ENCODE results near the gene DNHD1. TPM values are rescaled to one million over a fixed set of nuclear protein-coding genes. Genes with fewer than 3 reads are reported as not detected.

DNHD1 gene
- total RNA-seq, 1 experiment from 2014 or later: 11.5 TPM

DNA sequence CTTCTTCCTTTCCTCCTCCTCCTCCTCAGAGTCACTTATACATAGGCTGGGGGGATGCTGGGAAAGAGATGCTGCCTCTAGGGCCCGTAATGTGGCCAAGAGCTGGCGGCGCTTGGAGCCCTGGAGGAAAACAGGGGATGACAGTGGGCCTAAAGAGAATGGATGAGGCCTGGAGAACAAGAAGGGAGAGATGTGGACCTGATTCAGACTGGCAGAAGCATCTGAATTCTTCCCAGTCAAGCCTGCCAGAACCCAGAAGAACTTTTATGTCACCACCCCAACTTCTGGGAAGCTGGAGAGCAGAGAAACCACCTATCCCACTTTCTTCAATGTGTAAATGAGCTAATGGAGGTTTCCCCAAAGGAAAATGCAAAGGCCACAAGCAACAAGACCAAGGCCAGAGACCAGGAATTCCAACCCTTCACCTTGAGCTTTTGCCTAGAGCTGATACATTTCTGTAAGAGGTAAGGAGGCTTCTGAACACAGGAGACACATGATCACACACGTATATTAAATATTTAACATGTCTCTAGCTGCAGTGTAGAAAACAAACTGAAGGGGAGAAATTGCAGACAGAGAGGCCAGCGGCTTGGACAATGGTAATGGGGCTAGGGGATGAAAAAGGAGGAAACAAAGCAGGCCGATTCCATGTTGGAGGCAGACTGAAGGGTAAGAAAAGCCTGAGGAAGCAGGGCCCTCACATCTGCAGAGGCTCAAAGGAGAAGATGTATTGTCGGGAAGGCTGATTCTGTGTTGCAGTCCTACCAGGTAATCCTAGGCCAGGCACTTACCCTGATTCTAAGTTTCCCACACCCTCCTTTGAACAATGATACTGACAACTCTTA lies 105.2 kb downstream of the DNHD1 start:
- DNase-seq (ENCODE audit: low spot score): no peak
- ATAC-seq: no peak
- peaks cover 11% of the 10 kb centered on the region for H3K4me1 Mint-ChIP-seq
- TF ChIP-seq, protein P1, sequence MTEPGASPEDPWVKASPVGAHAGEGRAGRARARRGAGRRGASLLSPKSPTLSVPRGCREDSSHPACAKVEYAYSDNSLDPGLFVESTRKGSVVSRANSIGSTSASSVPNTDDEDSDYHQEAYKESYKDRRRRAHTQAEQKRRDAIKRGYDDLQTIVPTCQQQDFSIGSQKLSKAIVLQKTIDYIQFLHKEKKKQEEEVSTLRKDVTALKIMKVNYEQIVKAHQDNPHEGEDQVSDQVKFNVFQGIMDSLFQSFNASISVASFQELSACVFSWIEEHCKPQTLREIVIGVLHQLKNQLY (CRISPR knock-in tag; IDR thresholded peaks at IDR 0.05): no peak
- TF ChIP-seq CREM (CRISPR knock-in tag; IDR thresholded peaks at IDR 0.05) (no peak), SP1 (CRISPR knock-in tag; conservative IDR thresholded peaks at IDR 0.05) (no peak), SMAD4 (CRISPR knock-in tag; IDR thresholded peaks at IDR 0.05) (no peak), TP53 (CRISPR knock-in tag; IDR thresholded peaks at IDR 0.05) (no peak), ZNF317 (CRISPR knock-in tag; IDR thresholded peaks at IDR 0.05; ENCODE audit: borderline replicate concordance, low read depth) (no peak), RELA (CRISPR knock-in tag; IDR thresholded peaks at IDR 0.05; ENCODE audit: borderline replicate concordance) (no peak), ZNF423 (CRISPR knock-in tag; IDR thresholded peaks at IDR 0.05) (no peak), TCF7 (CRISPR knock-in tag; IDR thresholded peaks at IDR 0.05; ENCODE audit: low read depth) (no peak), IRF2 (CRISPR knock-in tag; IDR thresholded peaks at IDR 0.05; ENCODE audit: borderline replicate concordance, low read depth) (no peak)
- TF ChIP-seq, protein P2, sequence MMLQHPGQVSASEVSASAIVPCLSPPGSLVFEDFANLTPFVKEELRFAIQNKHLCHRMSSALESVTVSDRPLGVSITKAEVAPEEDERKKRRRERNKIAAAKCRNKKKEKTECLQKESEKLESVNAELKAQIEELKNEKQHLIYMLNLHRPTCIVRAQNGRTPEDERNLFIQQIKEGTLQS (CRISPR knock-in tag; conservative IDR thresholded peaks at IDR 0.05): no peak
- TF ChIP-seq, protein P3, sequence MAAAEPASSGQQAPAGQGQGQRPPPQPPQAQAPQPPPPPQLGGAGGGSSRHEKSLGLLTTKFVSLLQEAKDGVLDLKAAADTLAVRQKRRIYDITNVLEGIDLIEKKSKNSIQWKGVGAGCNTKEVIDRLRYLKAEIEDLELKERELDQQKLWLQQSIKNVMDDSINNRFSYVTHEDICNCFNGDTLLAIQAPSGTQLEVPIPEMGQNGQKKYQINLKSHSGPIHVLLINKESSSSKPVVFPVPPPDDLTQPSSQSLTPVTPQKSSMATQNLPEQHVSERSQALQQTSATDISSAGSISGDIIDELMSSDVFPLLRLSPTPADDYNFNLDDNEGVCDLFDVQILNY (CRISPR knock-in tag; IDR thresholded peaks at IDR 0.05): no peak
- TF ChIP-seq, protein P4, sequence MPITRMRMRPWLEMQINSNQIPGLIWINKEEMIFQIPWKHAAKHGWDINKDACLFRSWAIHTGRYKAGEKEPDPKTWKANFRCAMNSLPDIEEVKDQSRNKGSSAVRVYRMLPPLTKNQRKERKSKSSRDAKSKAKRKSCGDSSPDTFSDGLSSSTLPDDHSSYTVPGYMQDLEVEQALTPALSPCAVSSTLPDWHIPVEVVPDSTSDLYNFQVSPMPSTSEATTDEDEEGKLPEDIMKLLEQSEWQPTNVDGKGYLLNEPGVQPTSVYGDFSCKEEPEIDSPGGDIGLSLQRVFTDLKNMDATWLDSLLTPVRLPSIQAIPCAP (CRISPR knock-in tag; IDR thresholded peaks at IDR 0.05): no peak
- TF ChIP-seq, protein P5, sequence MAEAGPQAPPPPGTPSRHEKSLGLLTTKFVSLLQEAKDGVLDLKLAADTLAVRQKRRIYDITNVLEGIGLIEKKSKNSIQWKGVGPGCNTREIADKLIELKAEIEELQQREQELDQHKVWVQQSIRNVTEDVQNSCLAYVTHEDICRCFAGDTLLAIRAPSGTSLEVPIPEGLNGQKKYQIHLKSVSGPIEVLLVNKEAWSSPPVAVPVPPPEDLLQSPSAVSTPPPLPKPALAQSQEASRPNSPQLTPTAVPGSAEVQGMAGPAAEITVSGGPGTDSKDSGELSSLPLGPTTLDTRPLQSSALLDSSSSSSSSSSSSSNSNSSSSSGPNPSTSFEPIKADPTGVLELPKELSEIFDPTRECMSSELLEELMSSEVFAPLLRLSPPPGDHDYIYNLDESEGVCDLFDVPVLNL (CRISPR knock-in tag; IDR thresholded peaks at IDR 0.05; ENCODE audit: borderline replicate concordance, low read depth): no peak
- TF ChIP-seq, protein P6, sequence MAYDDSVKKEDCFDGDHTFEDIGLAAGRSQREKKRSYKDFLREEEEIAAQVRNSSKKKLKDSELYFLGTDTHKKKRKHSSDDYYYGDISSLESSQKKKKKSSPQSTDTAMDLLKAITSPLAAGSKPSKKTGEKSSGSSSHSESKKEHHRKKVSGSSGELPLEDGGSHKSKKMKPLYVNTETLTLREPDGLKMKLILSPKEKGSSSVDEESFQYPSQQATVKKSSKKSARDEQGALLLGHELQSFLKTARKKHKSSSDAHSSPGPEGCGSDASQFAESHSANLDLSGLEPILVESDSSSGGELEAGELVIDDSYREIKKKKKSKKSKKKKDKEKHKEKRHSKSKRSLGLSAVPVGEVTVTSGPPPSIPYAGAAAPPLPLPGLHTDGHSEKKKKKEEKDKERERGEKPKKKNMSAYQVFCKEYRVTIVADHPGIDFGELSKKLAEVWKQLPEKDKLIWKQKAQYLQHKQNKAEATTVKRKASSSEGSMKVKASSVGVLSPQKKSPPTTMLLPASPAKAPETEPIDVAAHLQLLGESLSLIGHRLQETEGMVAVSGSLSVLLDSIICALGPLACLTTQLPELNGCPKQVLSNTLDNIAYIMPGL (CRISPR knock-in tag; IDR thresholded peaks at IDR 0.05): no peak
- TF ChIP-seq, protein P7, sequence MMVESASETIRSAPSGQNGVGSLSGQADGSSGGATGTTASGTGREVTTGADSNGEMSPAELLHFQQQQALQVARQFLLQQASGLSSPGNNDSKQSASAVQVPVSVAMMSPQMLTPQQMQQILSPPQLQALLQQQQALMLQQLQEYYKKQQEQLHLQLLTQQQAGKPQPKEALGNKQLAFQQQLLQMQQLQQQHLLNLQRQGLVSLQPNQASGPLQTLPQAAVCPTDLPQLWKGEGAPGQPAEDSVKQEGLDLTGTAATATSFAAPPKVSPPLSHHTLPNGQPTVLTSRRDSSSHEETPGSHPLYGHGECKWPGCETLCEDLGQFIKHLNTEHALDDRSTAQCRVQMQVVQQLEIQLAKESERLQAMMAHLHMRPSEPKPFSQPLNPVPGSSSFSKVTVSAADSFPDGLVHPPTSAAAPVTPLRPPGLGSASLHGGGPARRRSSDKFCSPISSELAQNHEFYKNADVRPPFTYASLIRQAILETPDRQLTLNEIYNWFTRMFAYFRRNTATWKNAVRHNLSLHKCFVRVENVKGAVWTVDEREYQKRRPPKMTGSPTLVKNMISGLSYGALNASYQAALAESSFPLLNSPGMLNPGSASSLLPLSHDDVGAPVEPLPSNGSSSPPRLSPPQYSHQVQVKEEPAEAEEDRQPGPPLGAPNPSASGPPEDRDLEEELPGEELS (CRISPR knock-in tag; IDR thresholded peaks at IDR 0.05): no peak
- ChIA-PET CTCF (interaction anchor here (0.7 to 4.0 kb wide), 5 partner anchors 8 to 119 kb away, joined by 3 to 12 read pairs (median 3); partner anchors contain the start of genes MRPL17 and TAF10), POLR2A (interaction anchor here (0.6 to 1.5 kb wide), 3 partner anchors 10 to 121 kb away, joined by 3 to 7 read pairs (median 5); partner anchors contain the start of genes ARFIP2, TAF10 and TIMM10B)
- no peaks in the 10 kb centered on the region for H3K9me3 Mint-ChIP-seq
- no peak overlapping the region for H3K27ac Mint-ChIP-seq
- H3K27me3 Mint-ChIP-seq (ENCODE audit: low read depth): no peaks in the 10 kb centered on the region
- H3K4me3 Mint-ChIP-seq: no peak overlapping the region
- H3K36me3 Mint-ChIP-seq: peaks cover 17% of the 10 kb centered on the region
